CD4-positive, alpha-beta T cell (primary cell): ENCODE measurements around the gene CALN1. TPM values are rescaled to one million over a fixed set of nuclear protein-coding genes. Genes with fewer than 3 reads are reported as not detected.

ENCODE experiments used
- ATAC-seq: fragments of 200-7000 bp; cut with Tn5 transposase; one replicate; pipeline ENCODE4 v1.10.0; 2022; ENCODE audit warnings: mild to moderate bottlenecking; ENCODE audit not compliant: poor library complexity
- CTCF ChIA-PET: fragments of 350-600 bp; sonication (Branson Sonifier 250); formaldehyde crosslinking; loops from one replicate; lab custom pipeline; 2021; ENCODE audit warnings: antibody characterized with exemption, inconsistent platforms; lab: Charles Lee
- POLR2A ChIA-PET: fragments of 350-600 bp; sonication (Branson Sonifier 250); formaldehyde crosslinking; loops from one replicate; lab custom pipeline; 2021; ENCODE audit warnings: antibody characterized with exemption, inconsistent platforms; lab: Charles Lee
- DNase-seq, 14 experiments: peaks; one replicate each; pipeline ENCODE4 v3.0.0-alpha.2; 2013 to 2020; ENCODE audit warnings: mixed read lengths in 2 of 14
- H3K27ac ChIP-seq, 2 donors: one replicate each; pipeline versions ENCODE4 v1.5.1 to v1.7.0; 2013; ENCODE audit warnings: low read length in 2 of 2, low read depth in 1 of 2, mild to moderate bottlenecking in 1 of 2
- H3K27me3 ChIP-seq, 2 experiments: 1 replicate in 1 of 2; 2 replicates in 1 of 2; pipeline versions ENCODE4 v1.6.1 to v1.7.0; 2013; ENCODE audit warnings: low read length in 2 of 2, control low read depth in 1 of 2, mild to moderate bottlenecking in 1 of 2, moderate library complexity in 1 of 2; ENCODE audit not compliant: insufficient read depth in 2 of 2, control insufficient read depth in 1 of 2
- H3K36me3 ChIP-seq: one replicate; pipeline ENCODE4 v1.6.1; 2013; ENCODE audit warnings: low read length, control low read depth; ENCODE audit not compliant: insufficient read depth
- H3K4me1 ChIP-seq: one replicate; pipeline ENCODE4 v1.6.1; 2013; ENCODE audit warnings: low read length, control low read depth; ENCODE audit not compliant: insufficient read depth
- H3K4me3 ChIP-seq: one replicate; pipeline ENCODE4 v1.5.1; 2013; ENCODE audit warnings: mild to moderate bottlenecking, low read length, moderate library complexity
- H3K9me3 ChIP-seq, 2 experiments: 1 replicate in 1 of 2; 2 replicates in 1 of 2; pipeline versions ENCODE4 v1.6.1 to v1.7.0; 2013; ENCODE audit warnings: low read length in 2 of 2, mild to moderate bottlenecking in 2 of 2, control low read depth in 1 of 2, moderate library complexity in 1 of 2; ENCODE audit not compliant: control insufficient read depth in 1 of 2, insufficient read depth in 1 of 2
- H3K27ac Mint-ChIP-seq: one replicate; pipeline ENCODE4 v1.8.0; 2020; ENCODE audit warnings: mixed read lengths
- H3K27me3 Mint-ChIP-seq: one replicate; pipeline ENCODE4 v1.8.0; 2021; ENCODE audit warnings: mixed read lengths
- H3K36me3 Mint-ChIP-seq: one replicate; pipeline ENCODE4 v1.8.0; 2021; ENCODE audit warnings: low read depth, mixed read lengths
- H3K4me1 Mint-ChIP-seq: one replicate; pipeline ENCODE4 v1.8.0; 2021; ENCODE audit warnings: low read depth, mixed read lengths
- H3K4me3 Mint-ChIP-seq: one replicate; pipeline ENCODE4 v1.8.0; 2020; ENCODE audit warnings: mild to moderate bottlenecking, mixed read lengths
- H3K9me3 Mint-ChIP-seq: one replicate; pipeline ENCODE4 v1.8.0; 2020; ENCODE audit warnings: mixed read lengths
- intact Hi-C, 2 experiments: fragments of 100-400 bp; cut with DNase I in 1 of 2; cut with micrococcal nuclease in 1 of 2; formaldehyde crosslinking; loops; one replicate each; pipeline versions ENCODE4 v1.15.1 to v1.9.0; 2023 to 2025; cut with DNase I, micrococcal nuclease
- total RNA-seq, 174 experiments: library from RNA in 2 of 174; stranded (reverse) in 2 of 174; gene quantifications; one replicate each; pipeline ENCODE4 v1.2.3 and lab custom pipeline; 2021 to 2026
- TF ChIP-seq, protein P1 (sequence below): fragments of 200-600 bp; IDR thresholded peaks from one replicate; pipeline ENCODE4 v1.8.0; 2022; ENCODE audit warnings: antibody characterized with exemption, mild to moderate bottlenecking

The CALN1 gene
- total RNA-seq, 2 experiments from 2014 or later, result 0.06 TPM; not detected in 1

DNA sequence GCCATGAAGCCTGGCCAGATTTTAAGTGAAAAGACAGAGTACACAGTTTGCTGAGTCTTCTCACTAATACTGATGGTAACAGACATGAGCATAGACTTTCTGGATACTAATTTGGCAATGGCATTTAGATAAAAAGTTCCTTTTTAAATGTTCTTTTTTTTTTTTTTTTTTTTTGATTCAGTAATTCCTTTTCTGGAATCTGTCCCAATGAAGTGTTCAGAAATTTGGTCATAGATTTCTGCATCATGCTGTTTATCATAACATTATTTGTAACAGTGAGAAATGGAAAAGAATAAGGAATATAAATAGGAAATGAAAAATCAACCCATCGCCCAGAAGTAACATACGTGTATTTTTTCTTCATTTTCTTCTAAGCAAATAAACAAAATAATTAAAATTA lies 354.9 kb downstream of the CALN1 start:
- H3K4me1 ChIP-seq, result no peaks in the 10 kb centered on the region
- Mint-ChIP-seq H3K27me3 (no peaks in the 10 kb centered on the region), H3K9me3 (peaks cover 11% of the 10 kb centered on the region), H3K4me1 (peaks cover 6% of the 10 kb centered on the region), H3K27ac (peak overlapping the region; percentile 37), H3K4me3 (no peak overlapping the region), H3K36me3 (no peaks in the 10 kb centered on the region)
- H3K9me3 ChIP-seq, result peaks cover 0 to 6% of the 10 kb centered on the region in 2 experiments
- CTCF ChIA-PET, result no interaction called here
- DNase-seq, result no peak
- no peak overlapping the region for H3K27ac ChIP-seq
- no peaks in the 10 kb centered on the region for H3K27me3 ChIP-seq
- ATAC-seq, result no peak
- no peak overlapping the region for H3K4me3 ChIP-seq
- H3K36me3 ChIP-seq, result no peaks in the 10 kb centered on the region
- TF ChIP-seq, protein P1, sequence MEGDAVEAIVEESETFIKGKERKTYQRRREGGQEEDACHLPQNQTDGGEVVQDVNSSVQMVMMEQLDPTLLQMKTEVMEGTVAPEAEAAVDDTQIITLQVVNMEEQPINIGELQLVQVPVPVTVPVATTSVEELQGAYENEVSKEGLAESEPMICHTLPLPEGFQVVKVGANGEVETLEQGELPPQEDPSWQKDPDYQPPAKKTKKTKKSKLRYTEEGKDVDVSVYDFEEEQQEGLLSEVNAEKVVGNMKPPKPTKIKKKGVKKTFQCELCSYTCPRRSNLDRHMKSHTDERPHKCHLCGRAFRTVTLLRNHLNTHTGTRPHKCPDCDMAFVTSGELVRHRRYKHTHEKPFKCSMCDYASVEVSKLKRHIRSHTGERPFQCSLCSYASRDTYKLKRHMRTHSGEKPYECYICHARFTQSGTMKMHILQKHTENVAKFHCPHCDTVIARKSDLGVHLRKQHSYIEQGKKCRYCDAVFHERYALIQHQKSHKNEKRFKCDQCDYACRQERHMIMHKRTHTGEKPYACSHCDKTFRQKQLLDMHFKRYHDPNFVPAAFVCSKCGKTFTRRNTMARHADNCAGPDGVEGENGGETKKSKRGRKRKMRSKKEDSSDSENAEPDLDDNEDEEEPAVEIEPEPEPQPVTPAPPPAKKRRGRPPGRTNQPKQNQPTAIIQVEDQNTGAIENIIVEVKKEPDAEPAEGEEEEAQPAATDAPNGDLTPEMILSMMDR, result no peak
- POLR2A ChIA-PET, result no interaction called here
- intact Hi-C loops, result no loop called here

DNA sequence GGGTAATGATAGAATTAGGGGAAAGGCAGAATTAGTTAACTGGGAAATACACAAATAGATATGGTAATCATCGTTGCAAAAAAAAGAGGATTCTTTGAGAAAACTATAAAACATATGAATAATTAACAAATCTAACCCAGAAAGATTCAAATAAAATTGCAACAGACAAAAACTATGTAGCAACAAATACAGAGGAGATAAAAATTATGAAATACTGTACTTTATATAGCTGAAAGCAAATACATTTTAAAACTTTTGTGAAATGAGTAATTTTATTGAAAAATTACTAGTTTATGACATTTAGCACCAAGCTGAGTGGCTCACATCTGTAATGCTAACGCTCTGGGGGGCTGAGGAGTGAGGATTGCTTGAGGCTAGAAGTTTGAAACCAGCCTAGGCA lies 356.7 kb downstream of the CALN1 start:
- H3K4me1 Mint-ChIP-seq, result peaks cover 6% of the 10 kb centered on the region
- no peaks in the 10 kb centered on the region for H3K36me3 Mint-ChIP-seq
- Histone ChIP-seq H3K4me1 (no peaks in the 10 kb centered on the region), H3K4me3 (no peak overlapping the region), H3K27ac (no peak overlapping the region), H3K9me3 (peaks cover 0 to 9% of the 10 kb centered on the region in 2 experiments), H3K36me3 (no peaks in the 10 kb centered on the region), H3K27me3 (no peaks in the 10 kb centered on the region)
- ATAC-seq, result no peak
- H3K27ac Mint-ChIP-seq, result no peak overlapping the region
- no peaks in the 10 kb centered on the region for H3K27me3 Mint-ChIP-seq
- ChIA-PET POLR2A (no interaction called here), CTCF (no interaction called here)
- H3K9me3 Mint-ChIP-seq, result peaks cover 7% of the 10 kb centered on the region
- no peak overlapping the region for H3K4me3 Mint-ChIP-seq
- TF ChIP-seq, protein P1, result no peak
- no peak for DNase-seq
- intact Hi-C loops, result no loop called here

DNA sequence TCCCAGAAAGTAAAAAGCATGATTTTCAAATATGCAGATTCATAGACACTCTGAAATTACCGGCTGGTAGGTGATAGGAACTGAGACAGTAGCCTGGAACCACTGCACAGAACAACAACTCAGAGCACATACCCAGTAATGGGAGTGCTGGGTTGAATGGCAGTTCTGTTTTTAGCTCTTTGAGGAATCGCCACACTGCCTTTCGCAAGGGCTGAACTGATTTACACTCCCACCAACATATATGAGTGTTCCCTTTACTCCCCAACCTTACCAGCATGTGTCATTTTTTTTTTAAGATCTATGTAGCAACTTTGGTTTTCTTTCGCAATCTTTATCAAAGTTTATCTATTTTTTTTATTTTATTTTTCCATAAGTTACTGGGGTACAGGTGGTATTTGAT lies 358.8 kb downstream of the CALN1 start:
- Histone ChIP-seq H3K27me3 (no peaks in the 10 kb centered on the region), H3K4me3 (no peak overlapping the region), H3K27ac (no peak overlapping the region), H3K4me1 (no peaks in the 10 kb centered on the region), H3K9me3 (peaks cover 0 to 17% of the 10 kb centered on the region in 2 experiments), H3K36me3 (no peaks in the 10 kb centered on the region)
- no peaks in the 10 kb centered on the region for H3K36me3 Mint-ChIP-seq
- peak in 2 of 14 experiments; percentile 11 for DNase-seq
- H3K27me3 Mint-ChIP-seq, result no peaks in the 10 kb centered on the region
- no peak for ATAC-seq
- CTCF ChIA-PET, result no interaction called here
- H3K27ac Mint-ChIP-seq, result no peak overlapping the region
- H3K4me1 Mint-ChIP-seq, result peaks cover 6% of the 10 kb centered on the region
- intact Hi-C loops, result no loop called here
- TF ChIP-seq, protein P1, result no peak
- no peak overlapping the region for H3K4me3 Mint-ChIP-seq
- POLR2A ChIA-PET, result no interaction called here
- peaks cover 10% of the 10 kb centered on the region for H3K9me3 Mint-ChIP-seq
